Panc1 (cell line): ENCODE data around the gene PEX7. TPM values are rescaled to one million over a fixed set of nuclear protein-coding genes. Genes with fewer than 3 reads are reported as not detected.

Experiments
- ATAC-seq: fragments of 200-7000 bp; cut with Tn5 transposase; 2 replicates; pipeline ENCODE4 v1.9.1; 2020; ENCODE audit warnings: mild to moderate bottlenecking, moderate library complexity
- BruUV-seq: library from RNA; stranded (reverse); fragments of 400-500 nt; replicated peaks from 2 replicates; lab custom pipeline; 2021; lab: Mats Ljungman, UMichigan
- CTCF ChIA-PET: fragments of 300-600 bp; sonication (Branson Sonifier 250); formaldehyde crosslinking; loops from one replicate; lab custom pipeline; 2022; ENCODE audit warnings: antibody characterized with exemption; lab: Charles Lee
- POLR2A ChIA-PET: fragments of 300-600 bp; sonication (Branson Sonifier 250); formaldehyde crosslinking; loops from one replicate; lab custom pipeline; 2022; ENCODE audit warnings: antibody characterized with exemption; lab: Charles Lee
- DNase-seq: peaks from one replicate; pipeline ENCODE4 v3.0.0-alpha.2; 2010; ENCODE audit warnings: low read depth, low spot score
- H3K27ac ChIP-seq: 2 replicates; pipeline ENCODE4 v1.5.1; 2011; ENCODE audit warnings: mild to moderate bottlenecking, low read length, inconsistent platforms
- H3K27me3 ChIP-seq: fragments of 200-500 bp; sonication (Bioruptor generic); 2 replicates; pipeline ENCODE4 v1.6.0; 2014; ENCODE audit warnings: low read length, inconsistent platforms; ENCODE audit not compliant: control insufficient read depth, insufficient read depth
- H3K36me3 ChIP-seq: fragments of 200-500 bp; sonication (Bioruptor generic); 2 replicates; pipeline ENCODE4 v1.5.1; 2014; ENCODE audit warnings: inconsistent platforms, mild to moderate bottlenecking, low read length, moderate library complexity; ENCODE audit not compliant: control insufficient read depth, insufficient read depth
- H3K4me1 ChIP-seq: 2 replicates; pipeline ENCODE4 v1.5.1; 2011; ENCODE audit warnings: inconsistent platforms, mild to moderate bottlenecking, low read length, moderate library complexity; ENCODE audit not compliant: control insufficient read depth, insufficient read depth
- H3K4me3 ChIP-seq, 2 experiments: 2 replicates each; pipeline ENCODE4 v1.5.1; 2011 to 2012; ENCODE audit warnings: low read depth in 2 of 2, low read length in 2 of 2, mild to moderate bottlenecking in 2 of 2, inconsistent platforms in 1 of 2, moderate library complexity in 1 of 2
- H3K9me3 ChIP-seq: fragments of 200-500 bp; sonication (Bioruptor generic); 2 replicates; pipeline ENCODE4 v1.5.1; 2014; ENCODE audit warnings: low read depth, mild to moderate bottlenecking, inconsistent platforms, low read length, moderate library complexity; ENCODE audit not compliant: control insufficient read depth, insufficient read depth
- POLR2AphosphoS5 ChIP-seq: IDR thresholded peaks from 2 replicates; pipeline ENCODE4 v1.6.1; 2012; ENCODE audit warnings: mild to moderate bottlenecking, low read depth, low read length, moderate library complexity
- SIN3A ChIP-seq: IDR thresholded peaks from 2 replicates; pipeline ENCODE4 v1.6.1; 2012; ENCODE audit warnings: low read depth, mild to moderate bottlenecking, low read length, moderate library complexity, borderline replicate concordance; ENCODE audit not compliant: insufficient read depth
- TCF7L2 ChIP-seq: IDR thresholded peaks from 2 replicates; pipeline ENCODE4 v1.6.1; 2011; ENCODE audit warnings: mild to moderate bottlenecking, low read depth, low read length, inconsistent platforms
- in situ Hi-C: cut with HindIII; loops from 2 replicates; pipeline ENCODE4 v1.10.0; 2016; ENCODE audit warnings: low sequenced_read_pairs, low pct_unique_long_range_greater_than_20kb
- intact Hi-C: fragments of 100-400 bp; cut with micrococcal nuclease; formaldehyde crosslinking; loops from one replicate; pipeline ENCODE4 v1.10.0; 2022; ENCODE audit not compliant: unreplicated experiment
- total RNA-seq: library from RNA; stranded (reverse); gene quantifications from one replicate; pipeline ENCODE4 v1.2.1, GENCODE V29; 2021; ENCODE audit not compliant: unreplicated experiment
- TF ChIP-seq, protein P1 (sequence below): fragments of 450-650 bp; IDR thresholded peaks from 2 replicates; pipeline ENCODE4 v1.5.1; 2017; ENCODE audit warnings: mild to moderate bottlenecking
- TF ChIP-seq, protein P2 (sequence below), 2 experiments: IDR thresholded peaks; 2 replicates each; pipeline ENCODE4 v1.6.1; 2011 to 2012; ENCODE audit warnings: low read depth in 2 of 2, control low read depth in 1 of 2, low read length in 1 of 2, mild to moderate bottlenecking in 1 of 2, moderate library complexity in 1 of 2; ENCODE audit not compliant: insufficient read depth in 1 of 2

The PEX7 gene
- total RNA-seq, 1 experiment from 2014 or later = 8.8 TPM

DNA sequence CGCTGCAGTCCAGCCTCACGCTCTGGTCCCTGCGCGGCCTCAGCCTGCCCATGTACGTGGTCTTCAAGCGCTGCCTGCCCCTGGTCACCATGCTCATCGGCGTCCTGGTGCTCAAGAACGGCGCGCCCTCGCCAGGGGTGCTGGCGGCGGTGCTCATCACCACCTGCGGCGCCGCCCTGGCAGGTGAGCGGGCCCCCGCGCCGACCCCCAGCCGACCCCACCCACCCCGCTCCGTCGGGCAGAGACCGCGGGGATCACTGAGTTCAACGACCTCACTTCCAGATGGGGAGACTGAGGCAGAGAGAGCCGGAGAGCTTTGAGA, 100.3 kb downstream of the PEX7 start:
- CTCF ChIA-PET = interaction anchor here (0.6 to 0.7 kb wide), 2 partner anchors 15 to 100 kb away, joined by 3 to 8 read pairs; partner anchors contain the start of gene PEX7

DNA sequence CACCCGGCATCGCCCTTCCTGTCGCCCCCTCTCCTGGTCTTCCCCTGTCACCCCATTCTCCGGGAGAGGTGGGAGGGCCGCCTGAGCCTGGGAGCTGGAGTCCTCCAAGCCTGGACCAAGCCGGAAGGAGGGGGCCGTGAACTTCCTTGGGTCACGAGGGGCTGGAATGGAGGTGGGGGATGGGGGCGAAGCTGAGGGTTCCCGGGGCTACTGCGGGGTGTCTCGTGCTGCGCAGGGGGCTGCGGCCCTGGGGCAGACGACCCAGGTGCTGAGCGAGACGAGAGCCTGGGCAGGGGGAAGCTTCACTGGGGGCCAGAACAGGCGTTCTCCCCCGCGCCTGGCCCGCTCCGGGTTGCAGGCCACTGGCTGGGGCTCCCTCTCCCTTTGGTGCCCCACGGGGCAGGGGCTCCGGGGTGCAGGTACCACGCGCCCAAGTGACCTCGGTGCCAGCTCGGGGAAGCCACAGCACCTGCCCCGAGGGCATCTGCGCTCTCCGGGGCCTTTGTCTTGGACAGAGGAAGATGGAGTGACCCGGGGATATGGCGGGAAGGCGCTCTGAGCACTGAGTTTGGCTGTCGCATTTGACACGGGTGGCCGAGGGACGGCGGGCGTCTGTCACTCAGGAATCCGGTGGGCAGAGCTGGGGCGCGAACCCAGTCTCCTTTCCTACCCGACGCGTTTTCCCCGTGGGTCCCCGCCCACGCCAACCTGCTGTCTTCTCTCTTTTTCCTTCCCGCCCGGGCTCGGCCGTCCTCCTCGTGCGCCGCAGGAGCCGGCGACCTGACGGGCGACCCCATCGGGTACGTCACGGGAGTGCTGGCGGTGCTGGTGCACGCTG, 100.9 kb downstream of the PEX7 start:
- ChIA-PET CTCF (interaction anchor here (0.6 kb wide), 1 partner anchor 101 kb away, joined by 8 read pairs; the partner anchor contains the start of gene PEX7), POLR2A (no interaction called here)
- no peaks in the 10 kb centered on the region; the same call in 1 of the 2 replicates for H3K4me1 ChIP-seq
- H3K36me3 ChIP-seq = no peaks in the 10 kb centered on the region
- DNase-seq (no peak), ATAC-seq (no peak)
- no peaks in the 10 kb centered on the region for H3K9me3 ChIP-seq
- in situ Hi-C loops = no loop called here
- peaks cover 3% of the 10 kb centered on the region for H3K27me3 ChIP-seq
- no peak overlapping the region for H3K4me3 ChIP-seq
- no TSS peak for BruUV-seq
- intact Hi-C loops = loop anchor here (10.0 kb wide), 2 partner anchors 79 to 279 kb away; no protein-coding TSS in a partner anchor
- TF ChIP-seq, protein P1, sequence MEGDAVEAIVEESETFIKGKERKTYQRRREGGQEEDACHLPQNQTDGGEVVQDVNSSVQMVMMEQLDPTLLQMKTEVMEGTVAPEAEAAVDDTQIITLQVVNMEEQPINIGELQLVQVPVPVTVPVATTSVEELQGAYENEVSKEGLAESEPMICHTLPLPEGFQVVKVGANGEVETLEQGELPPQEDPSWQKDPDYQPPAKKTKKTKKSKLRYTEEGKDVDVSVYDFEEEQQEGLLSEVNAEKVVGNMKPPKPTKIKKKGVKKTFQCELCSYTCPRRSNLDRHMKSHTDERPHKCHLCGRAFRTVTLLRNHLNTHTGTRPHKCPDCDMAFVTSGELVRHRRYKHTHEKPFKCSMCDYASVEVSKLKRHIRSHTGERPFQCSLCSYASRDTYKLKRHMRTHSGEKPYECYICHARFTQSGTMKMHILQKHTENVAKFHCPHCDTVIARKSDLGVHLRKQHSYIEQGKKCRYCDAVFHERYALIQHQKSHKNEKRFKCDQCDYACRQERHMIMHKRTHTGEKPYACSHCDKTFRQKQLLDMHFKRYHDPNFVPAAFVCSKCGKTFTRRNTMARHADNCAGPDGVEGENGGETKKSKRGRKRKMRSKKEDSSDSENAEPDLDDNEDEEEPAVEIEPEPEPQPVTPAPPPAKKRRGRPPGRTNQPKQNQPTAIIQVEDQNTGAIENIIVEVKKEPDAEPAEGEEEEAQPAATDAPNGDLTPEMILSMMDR = no peak
- TF ChIP-seq TCF7L2 (no peak), POLR2AphosphoS5 (no peak), SIN3A (no peak)
- TF ChIP-seq, protein P2, sequence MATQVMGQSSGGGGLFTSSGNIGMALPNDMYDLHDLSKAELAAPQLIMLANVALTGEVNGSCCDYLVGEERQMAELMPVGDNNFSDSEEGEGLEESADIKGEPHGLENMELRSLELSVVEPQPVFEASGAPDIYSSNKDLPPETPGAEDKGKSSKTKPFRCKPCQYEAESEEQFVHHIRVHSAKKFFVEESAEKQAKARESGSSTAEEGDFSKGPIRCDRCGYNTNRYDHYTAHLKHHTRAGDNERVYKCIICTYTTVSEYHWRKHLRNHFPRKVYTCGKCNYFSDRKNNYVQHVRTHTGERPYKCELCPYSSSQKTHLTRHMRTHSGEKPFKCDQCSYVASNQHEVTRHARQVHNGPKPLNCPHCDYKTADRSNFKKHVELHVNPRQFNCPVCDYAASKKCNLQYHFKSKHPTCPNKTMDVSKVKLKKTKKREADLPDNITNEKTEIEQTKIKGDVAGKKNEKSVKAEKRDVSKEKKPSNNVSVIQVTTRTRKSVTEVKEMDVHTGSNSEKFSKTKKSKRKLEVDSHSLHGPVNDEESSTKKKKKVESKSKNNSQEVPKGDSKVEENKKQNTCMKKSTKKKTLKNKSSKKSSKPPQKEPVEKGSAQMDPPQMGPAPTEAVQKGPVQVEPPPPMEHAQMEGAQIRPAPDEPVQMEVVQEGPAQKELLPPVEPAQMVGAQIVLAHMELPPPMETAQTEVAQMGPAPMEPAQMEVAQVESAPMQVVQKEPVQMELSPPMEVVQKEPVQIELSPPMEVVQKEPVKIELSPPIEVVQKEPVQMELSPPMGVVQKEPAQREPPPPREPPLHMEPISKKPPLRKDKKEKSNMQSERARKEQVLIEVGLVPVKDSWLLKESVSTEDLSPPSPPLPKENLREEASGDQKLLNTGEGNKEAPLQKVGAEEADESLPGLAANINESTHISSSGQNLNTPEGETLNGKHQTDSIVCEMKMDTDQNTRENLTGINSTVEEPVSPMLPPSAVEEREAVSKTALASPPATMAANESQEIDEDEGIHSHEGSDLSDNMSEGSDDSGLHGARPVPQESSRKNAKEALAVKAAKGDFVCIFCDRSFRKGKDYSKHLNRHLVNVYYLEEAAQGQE (IDR thresholded peaks at IDR 0.05; ENCODE audit: insufficient read depth in 1 of 2, low read depth in 2 of 2, low read length in 1 of 2) = no peak
- no peak overlapping the region for H3K27ac ChIP-seq

More for the DNA sequence above, 100.3 kb downstream of the PEX7 start:
- ATAC-seq (peak; percentile 65), DNase-seq (no peak)
- POLR2A ChIA-PET = interaction anchor here (0.5 kb wide), 1 partner anchor 220 kb away, joined by 4 read pairs; no protein-coding TSS in a partner anchor
- Histone ChIP-seq H3K9me3 (no peaks in the 10 kb centered on the region), H3K36me3 (no peaks in the 10 kb centered on the region), H3K27ac (no peak overlapping the region), H3K4me3 (peak overlapping the region; percentile 45 to 59), H3K27me3 (peaks cover 3% of the 10 kb centered on the region), H3K4me1 (no peaks in the 10 kb centered on the region; the same call in 1 of the 2 replicates)
- intact Hi-C loops (loop anchor here (10.0 kb wide), 2 partner anchors 78 to 278 kb away; no protein-coding TSS in a partner anchor), in situ Hi-C loops (no loop called here)
- TF ChIP-seq POLR2AphosphoS5 = no peak
- TF ChIP-seq, protein P1 = no peak
- no peak for TF ChIP-seq TCF7L2
- TF ChIP-seq, protein P2 (IDR thresholded peaks at IDR 0.05; ENCODE audit: insufficient read depth in 1 of 2, low read depth in 2 of 2, low read length in 1 of 2) = no peak
- no peak for TF ChIP-seq SIN3A
- no TSS peak for BruUV-seq
